ENCODE measurements around the gene GP1BA. TPM values are rescaled to one million over a fixed set of nuclear protein-coding genes. Genes with fewer than 3 reads are reported as not detected.

The GP1BA gene
- total and polyA plus RNA-seq, 2 donors (not counting 3 experiments of a cell fraction or from before 2014, with no cell fraction given) = not detected

DNA sequence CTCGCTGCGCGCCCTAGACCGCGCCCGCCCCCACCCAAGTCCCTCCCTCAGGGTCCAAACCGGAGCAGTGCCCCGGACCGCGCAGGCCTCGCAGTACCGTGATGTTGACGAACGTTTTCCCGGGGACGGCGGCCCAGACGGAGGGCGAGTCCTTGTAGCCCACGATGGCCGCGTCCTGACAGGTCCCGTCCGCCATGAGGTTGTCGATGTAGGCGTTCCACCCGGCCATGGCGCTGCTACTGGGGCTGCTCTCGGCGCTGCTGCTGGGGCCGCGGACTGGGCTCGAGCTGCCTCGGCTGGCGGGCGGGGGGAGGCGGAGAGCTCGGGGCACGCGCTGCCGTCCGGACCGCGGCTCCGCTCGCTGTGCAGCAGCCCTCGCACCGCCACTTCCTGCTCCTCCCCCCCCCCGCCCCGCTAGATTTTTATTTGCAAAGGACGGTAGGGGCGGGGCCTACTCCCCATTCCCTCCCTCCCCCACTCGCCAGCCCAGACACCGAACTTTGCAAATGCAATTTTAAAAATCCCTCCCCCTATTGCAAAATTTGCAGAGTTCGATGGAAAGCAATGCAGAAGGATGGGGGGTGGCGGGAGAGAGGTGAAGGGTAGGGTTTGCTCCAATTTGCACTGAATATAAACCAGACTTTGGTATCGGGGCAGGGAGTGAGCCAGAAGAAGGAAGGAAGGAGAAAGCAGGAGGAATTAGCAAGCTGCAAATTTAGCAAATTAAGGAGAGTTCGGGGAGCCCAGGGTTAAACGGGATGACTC is 16.3 kb downstream of the GP1BA start, which contains the start of gene PFN1:
PFN1 (minus strand) TSS at position 365 of the 765 bp plus-strand sequence; CDS start at position 229, 136 bp downstream.
- intact Hi-C loops (cut with micrococcal nuclease) (loop anchor here (1.0 to 2.0 kb wide), 3 partner anchors 8 to 40 kb away; partner anchors contain the start of genes RNF167, SLC25A11 and SPAG7), dilution Hi-C loops (cut with MboI; ENCODE audit: extremely low pct_ligation_motif_present, low sequenced_read_pairs) (no loop called here)
- no peaks in the 10 kb centered on the region for H3K9me1 ChIP-seq (replicated peaks; ENCODE audit: control insufficient read depth, extremely low read depth, insufficient read depth, low read length)
- peak; percentile 77 for FAIRE-seq
- peak within 1 kb of the TSS; percentile 76 for H3K9ac ChIP-seq (replicated peaks; ENCODE audit: extremely low read depth, insufficient read depth, low read length)
- ChIA-PET POLR2A (interaction anchor here (0.6 to 2.3 kb wide), 2 partner anchors 10 to 19 kb away, joined by 4 to 18 read pairs; partner anchors contain the start of gene SPAG7), CTCF (interaction anchor here (0.7 to 2.8 kb wide), 4 partner anchors 17 to 46 kb away, joined by 3 to 12 read pairs (median 3); partner anchors contain the start of gene CHRNE)
- no peaks in the 10 kb centered on the region for H3K27me3 ChIP-seq (ENCODE audit: control insufficient read depth in 2 of 2, insufficient read depth in 2 of 2, low read length in 2 of 2)
- peak within 1 kb of the TSS; percentile 90 for H3K27ac ChIP-seq (ENCODE audit: insufficient read depth, low read depth, low read length)
- H3K79me2 ChIP-seq (ENCODE audit: control insufficient read depth, insufficient read depth, low read length) = peaks cover 49% of the 10 kb centered on the region
- peak within 1 kb of the TSS; percentile 88 for H3K4me2 ChIP-seq (ENCODE audit: insufficient read depth, low read length)
- no TSS peak for BruUV-seq (replicated peaks)
- H3K9me3 ChIP-seq (replicated peaks; ENCODE audit: control insufficient read depth, insufficient read depth, low read length) = no peaks in the 10 kb centered on the region
- peak; percentile 81 for DNase-seq (ENCODE audit: low read depth, low spot score)
- H3K4me3 ChIP-seq (replicated peaks in 1 of 3; ENCODE audit: insufficient read depth in 1 of 3, low read depth in 1 of 3, low read length in 3 of 3) = peak within 1 kb of the TSS; percentile 83 to 99 (median 95)
- peaks cover 8 to 20% of the 10 kb centered on the region in 2 experiments for H3K36me3 ChIP-seq (ENCODE audit: control insufficient read depth in 2 of 2, extremely low read depth in 1 of 2, insufficient read depth in 2 of 2, low read length in 2 of 2)
- H4K20me1 ChIP-seq (replicated peaks; ENCODE audit: control insufficient read depth, extremely low read depth, insufficient read depth, low read length) = no peaks in the 10 kb centered on the region
- H3K4me1 ChIP-seq (ENCODE audit: control insufficient read depth, extremely low read depth, insufficient read depth, low read length) = peaks cover 38% of the 10 kb centered on the region
- H2AFZ ChIP-seq (ENCODE audit: low read depth, low read length) = peak within 1 kb of the TSS; percentile 51
- TF ChIP-seq POLR2A (IDR thresholded peaks at IDR 0.05; ENCODE audit: low read depth, low read length) (peak; percentile 95), MYC (IDR thresholded peaks at IDR 0.05; ENCODE audit: low read depth, low read length) (no peak), POLR2AphosphoS5 (IDR thresholded peaks at IDR 0.05; ENCODE audit: insufficient read depth, low read depth, low read length) (peak; percentile 97)

DNA sequence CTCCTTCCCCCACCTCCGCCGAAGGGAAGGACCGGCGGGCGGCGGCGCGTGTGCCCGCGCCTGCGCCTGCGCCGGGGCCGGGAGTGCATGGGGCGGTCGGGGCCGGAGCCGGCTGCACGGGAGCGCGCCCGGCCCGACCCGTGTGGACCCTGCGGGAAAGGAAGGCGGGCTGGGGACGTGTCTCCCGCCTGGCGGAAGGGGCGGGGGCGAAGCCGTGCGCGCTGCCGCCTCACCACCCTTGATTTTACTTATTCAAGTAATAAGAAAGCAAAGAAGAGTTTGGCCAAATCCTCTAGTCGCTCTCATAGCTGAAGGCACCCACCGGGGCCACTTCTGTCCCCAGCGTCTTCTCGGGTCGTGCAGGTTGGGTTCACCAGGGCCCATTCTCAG is 16.8 kb downstream of the GP1BA start:
- Histone ChIP-seq H3K27ac (ENCODE audit: insufficient read depth, low read depth, low read length) (peak overlapping the region; percentile 90), H3K9ac (replicated peaks; ENCODE audit: extremely low read depth, insufficient read depth, low read length) (peak overlapping the region; percentile 72), H3K27me3 (ENCODE audit: control insufficient read depth in 2 of 2, insufficient read depth in 2 of 2, low read length in 2 of 2) (no peaks in the 10 kb centered on the region), H3K4me2 (ENCODE audit: insufficient read depth, low read length) (peak overlapping the region; percentile 88), H3K4me1 (ENCODE audit: control insufficient read depth, extremely low read depth, insufficient read depth, low read length) (peaks cover 44% of the 10 kb centered on the region), H3K79me2 (ENCODE audit: control insufficient read depth, insufficient read depth, low read length) (peaks cover 44% of the 10 kb centered on the region), H3K9me3 (replicated peaks; ENCODE audit: control insufficient read depth, insufficient read depth, low read length) (no peaks in the 10 kb centered on the region), H3K9me1 (replicated peaks; ENCODE audit: control insufficient read depth, extremely low read depth, insufficient read depth, low read length) (no peaks in the 10 kb centered on the region), H3K36me3 (ENCODE audit: control insufficient read depth in 2 of 2, extremely low read depth in 1 of 2, insufficient read depth in 2 of 2, low read length in 2 of 2) (peaks cover 7 to 18% of the 10 kb centered on the region in 2 experiments), H3K4me3 (replicated peaks in 1 of 3; ENCODE audit: insufficient read depth in 1 of 3, low read depth in 1 of 3, low read length in 3 of 3) (peak overlapping the region; percentile 81 to 99 (median 95)), H2AFZ (ENCODE audit: low read depth, low read length) (peak overlapping the region; percentile 51), H4K20me1 (replicated peaks; ENCODE audit: control insufficient read depth, extremely low read depth, insufficient read depth, low read length) (no peaks in the 10 kb centered on the region)
- BruUV-seq (replicated peaks) = no TSS peak
- TF ChIP-seq EZH2 (IDR thresholded peaks at IDR 0.05; ENCODE audit: borderline replicate concordance, low read depth, low read length, severe bottlenecking) (no peak), POLR2AphosphoS5 (IDR thresholded peaks at IDR 0.05; ENCODE audit: insufficient read depth, low read depth, low read length) (peak; percentile 74), POLR2A (IDR thresholded peaks at IDR 0.05; ENCODE audit: low read depth, low read length) (peak; percentile 51)
- no peak for FAIRE-seq
- ChIA-PET CTCF (interaction anchor here (0.7 to 2.8 kb wide), 5 partner anchors 16 to 46 kb away, joined by 3 to 12 read pairs (median 3); partner anchors contain the start of genes CHRNE and SPAG7), POLR2A (interaction anchor here (0.6 to 2.3 kb wide), 2 partner anchors 9 to 18 kb away, joined by 4 to 18 read pairs; partner anchors contain the start of gene SPAG7)
- dilution Hi-C loops (cut with MboI; ENCODE audit: extremely low pct_ligation_motif_present, low sequenced_read_pairs) = no loop called here
- peak; percentile 88 for DNase-seq (ENCODE audit: low read depth, low spot score)
- intact Hi-C loops (cut with micrococcal nuclease) = loop anchor here (1.0 to 2.0 kb wide), 3 partner anchors 9 to 40 kb away; partner anchors contain the start of genes RNF167, SLC25A11 and SPAG7
